ENCODE measurements around the gene COL8A2. TPM values are rescaled to one million over a fixed set of nuclear protein-coding genes. Genes with fewer than 3 reads are reported as not detected.

COL8A2 gene
- total RNA-seq, 1 donor from 2014 or later: 16.2 TPM

DNA sequence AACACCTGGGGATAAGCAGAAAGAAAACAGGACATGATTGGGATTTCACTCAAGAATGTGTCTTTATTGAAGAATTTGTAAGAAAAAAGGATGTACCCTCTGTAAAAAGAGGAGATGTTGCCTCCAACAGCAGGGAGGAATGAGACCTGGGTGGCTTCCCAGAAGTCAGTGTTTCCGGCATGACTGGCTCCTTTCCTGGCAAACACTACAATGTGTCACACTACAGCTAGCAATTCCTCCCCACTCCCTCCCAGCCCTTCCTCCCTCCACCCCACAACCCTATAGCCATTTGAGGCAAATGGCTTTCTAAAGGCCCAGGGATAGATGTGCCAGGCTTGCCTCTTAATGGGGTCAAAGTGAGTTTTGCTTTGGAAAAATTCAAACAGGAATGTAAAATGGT, 11.5 kb upstream of the COL8A2 start:
- H3K9me3 ChIP-seq: no peaks in the 10 kb centered on the region
- DNase-seq: no peak
- H3K36me3 ChIP-seq: peaks cover 39% of the 10 kb centered on the region
- H3K4me1 ChIP-seq: peaks cover 34% of the 10 kb centered on the region
- intact Hi-C loops (cut with DNase I): no loop called here
- H3K4me3 ChIP-seq: no peak overlapping the region
- peak overlapping the region; percentile 47 for H3K27ac ChIP-seq
- TF ChIP-seq, protein P1, sequence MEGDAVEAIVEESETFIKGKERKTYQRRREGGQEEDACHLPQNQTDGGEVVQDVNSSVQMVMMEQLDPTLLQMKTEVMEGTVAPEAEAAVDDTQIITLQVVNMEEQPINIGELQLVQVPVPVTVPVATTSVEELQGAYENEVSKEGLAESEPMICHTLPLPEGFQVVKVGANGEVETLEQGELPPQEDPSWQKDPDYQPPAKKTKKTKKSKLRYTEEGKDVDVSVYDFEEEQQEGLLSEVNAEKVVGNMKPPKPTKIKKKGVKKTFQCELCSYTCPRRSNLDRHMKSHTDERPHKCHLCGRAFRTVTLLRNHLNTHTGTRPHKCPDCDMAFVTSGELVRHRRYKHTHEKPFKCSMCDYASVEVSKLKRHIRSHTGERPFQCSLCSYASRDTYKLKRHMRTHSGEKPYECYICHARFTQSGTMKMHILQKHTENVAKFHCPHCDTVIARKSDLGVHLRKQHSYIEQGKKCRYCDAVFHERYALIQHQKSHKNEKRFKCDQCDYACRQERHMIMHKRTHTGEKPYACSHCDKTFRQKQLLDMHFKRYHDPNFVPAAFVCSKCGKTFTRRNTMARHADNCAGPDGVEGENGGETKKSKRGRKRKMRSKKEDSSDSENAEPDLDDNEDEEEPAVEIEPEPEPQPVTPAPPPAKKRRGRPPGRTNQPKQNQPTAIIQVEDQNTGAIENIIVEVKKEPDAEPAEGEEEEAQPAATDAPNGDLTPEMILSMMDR (IDR thresholded peaks at IDR 0.05): no peak
- H3K27me3 ChIP-seq: no peaks in the 10 kb centered on the region
- peak; percentile 52 for ATAC-seq

DNA sequence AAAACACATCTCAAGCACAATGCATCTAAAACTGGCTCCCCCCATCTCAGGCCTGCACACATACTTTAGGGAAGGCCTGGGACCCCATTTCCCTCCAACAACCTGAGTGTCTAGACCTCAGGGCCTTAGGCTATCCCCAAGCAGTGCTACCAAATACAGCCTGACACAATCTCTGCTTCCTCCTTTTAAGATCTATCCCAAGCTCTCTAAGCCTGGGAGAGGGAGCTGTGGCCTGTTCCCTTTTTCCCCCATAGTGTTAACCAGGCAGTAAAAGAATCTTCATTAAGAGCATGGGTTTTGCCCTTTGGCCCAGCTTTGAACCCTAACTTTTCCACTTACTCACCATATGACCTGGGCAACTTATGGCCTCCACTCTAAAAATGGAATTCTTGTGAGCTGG, 10.8 kb upstream of the COL8A2 start:
- no peak for DNase-seq
- ATAC-seq: peak; percentile 50
- H3K4me1 ChIP-seq: peaks cover 34% of the 10 kb centered on the region
- H3K4me3 ChIP-seq: no peak overlapping the region
- TF ChIP-seq, protein P1 (IDR thresholded peaks at IDR 0.05): no peak
- H3K9me3 ChIP-seq: no peaks in the 10 kb centered on the region
- intact Hi-C loops (cut with DNase I): no loop called here
- peaks cover 39% of the 10 kb centered on the region for H3K36me3 ChIP-seq
- peak overlapping the region; percentile 47 for H3K27ac ChIP-seq
- no peaks in the 10 kb centered on the region for H3K27me3 ChIP-seq

- TF ChIP-seq, protein P1 (IDR thresholded peaks at IDR 0.05): no peak
- Histone ChIP-seq H3K4me3 (no peak overlapping the region), H3K36me3 (peaks cover 39% of the 10 kb centered on the region), H3K27ac (peak overlapping the region; percentile 14), H3K27me3 (no peaks in the 10 kb centered on the region), H3K4me1 (peaks cover 30% of the 10 kb centered on the region), H3K9me3 (no peaks in the 10 kb centered on the region)
- DNase-seq: no peak
- intact Hi-C loops (cut with DNase I): no loop called here
- ATAC-seq: no peak
Measured at GRCh38 chr1:36135330-36135667, 10.3 kb upstream of the COL8A2 start.

- Histone ChIP-seq H3K4me1 (peaks cover 25% of the 10 kb centered on the region), H3K36me3 (peaks cover 34% of the 10 kb centered on the region), H3K4me3 (no peak overlapping the region), H3K27ac (peak overlapping the region; percentile 14), H3K27me3 (no peaks in the 10 kb centered on the region), H3K9me3 (no peaks in the 10 kb centered on the region)
- intact Hi-C loops (cut with DNase I): no loop called here
- TF ChIP-seq, protein P1 (IDR thresholded peaks at IDR 0.05): peak; percentile 69
- no peak for DNase-seq
- ATAC-seq: peak; percentile 73
Measured at GRCh38 chr1:36134505-36135329, 9.7 kb upstream of the COL8A2 start.

- Histone ChIP-seq H3K4me1 (peaks cover 25% of the 10 kb centered on the region), H3K27ac (no peak overlapping the region), H3K36me3 (peaks cover 27% of the 10 kb centered on the region), H3K4me3 (no peak overlapping the region), H3K9me3 (no peaks in the 10 kb centered on the region), H3K27me3 (no peaks in the 10 kb centered on the region)
- DNase-seq (no peak), ATAC-seq (no peak)
- TF ChIP-seq, protein P1 (IDR thresholded peaks at IDR 0.05): no peak
- intact Hi-C loops (cut with DNase I): no loop called here
Measured at GRCh38 chr1:36134031-36134430, 9.0 kb upstream of the COL8A2 start.
